K562 (cell line): ENCODE measurements around the gene ACTL10. TPM values are rescaled to one million over a fixed set of nuclear protein-coding genes. Genes with fewer than 3 reads are reported as not detected.
A peak's percentile ranks its signal among the peaks of the same experiment; 100 is the strongest.

ENCODE experiments used
- ETV5 ChIP-seq: sonication (generic); formaldehyde crosslinking; IDR thresholded peaks from 2 replicates; pipeline ENCODE4 v1.4.0; 2020; ENCODE audit warnings: low read depth, mild to moderate bottlenecking, missing genetic modification reagents
- JUNB ChIP-seq: fragments of 450-650 bp; formaldehyde crosslinking; conservative IDR thresholded peaks from 2 replicates; pipeline ENCODE4 v1.4.0; 2020; ENCODE audit warnings: mild to moderate bottlenecking
- NR2C1 ChIP-seq, 2 experiments: fragments of 450-650 bp; IDR thresholded peaks; 2 replicates each; pipeline ENCODE4 v1.6.1; 2017; ENCODE audit warnings: mild to moderate bottlenecking in 2 of 2, antibody characterized with exemption in 1 of 2, inconsistent platforms in 1 of 2, missing compliant biosample characterization in 1 of 2, missing genetic modification characterization in 1 of 2
- ZBTB7A ChIP-seq: IDR thresholded peaks from 2 replicates; pipeline ENCODE4 v1.6.1; 2011; ENCODE audit warnings: low read depth, mild to moderate bottlenecking, low read length, moderate library complexity, borderline replicate concordance; ENCODE audit not compliant: control insufficient read depth
- ZNF668 ChIP-seq: fragments of 250-450 bp; sonication (Bioruptor Pico); IDR thresholded peaks from 2 replicates; pipeline ENCODE4 v1.8.0; 2022; ENCODE audit warnings: mild to moderate bottlenecking, inconsistent platforms
- polyA plus RNA-seq, 8 experiments: library from polyadenylated mRNA; depleted of rRNA in 4 of 8; stranded (reverse) in 5 of 8; unstranded in 3 of 8; fragments of >200 nt; fragmentation: Nextera tagmentation in 2 of 8; fragmentation: Illumina TruSeq in 1 of 8; extraction: Ambion mirVana in 2 of 8; extraction: Trizol in 1 of 8; gene quantifications; 2 replicates each; pipeline versions ENCODE4 v1.2.1 to v1.2.3, GENCODE V29; 2011 to 2014; ENCODE audit warnings: inconsistent platforms in 1 of 8, missing spikeins in 1 of 8
- total RNA-seq, 7 experiments: library from RNA; depleted of rRNA in 6 of 7; stranded (reverse); fragments of >200 nt in 6 of 7; fragmentation: Illumina TruSeq in 2 of 7; extraction: Trizol in 2 of 7; gene quantifications; 2 replicates each; pipeline versions ENCODE4 v1.2.1 to v1.2.3, GENCODE V29; 2011 to 2021; ENCODE audit warnings: low replicate concordance in 1 of 7
- TF ChIP-seq, protein P1 (sequence below), 2 experiments: fragments of 450-650 bp in 1 of 2; sonication (generic) in 1 of 2; formaldehyde crosslinking in 1 of 2; IDR thresholded peaks; 2 replicates each; pipeline versions ENCODE4 v1.7.1 to v1.9.0; 2016 to 2022; ENCODE audit warnings: inconsistent platforms in 1 of 2, mild to moderate bottlenecking in 1 of 2, missing genetic modification reagents in 1 of 2
- TF ChIP-seq, protein P2 (sequence below): sonication (generic); formaldehyde crosslinking; IDR thresholded peaks from 2 replicates; pipeline ENCODE4 v1.8.0; 2023; ENCODE audit warnings: missing genetic modification reagents, mild to moderate bottlenecking, borderline replicate concordance
- TF ChIP-seq, protein P3 (sequence below), 2 experiments: fragments of 450-650 bp in 1 of 2; sonication (generic) in 1 of 2; formaldehyde crosslinking in 1 of 2; IDR thresholded peaks in 1 of 2; conservative IDR thresholded peaks in 1 of 2; 2 replicates each; pipeline versions ENCODE4 v1.6.1 to v1.8.1; 2016 to 2023; ENCODE audit warnings: mild to moderate bottlenecking in 2 of 2, moderate library complexity in 2 of 2, inconsistent platforms in 1 of 2, missing genetic modification reagents in 1 of 2

Gene ACTL10
- total and polyA plus RNA-seq, 9 of the 15 experiments (the other 6 are each of a cell fraction or from before 2014, with no cell fraction given): 0.07 to 0.14 TPM; not detected in 7

- TF ChIP-seq, protein P1, sequence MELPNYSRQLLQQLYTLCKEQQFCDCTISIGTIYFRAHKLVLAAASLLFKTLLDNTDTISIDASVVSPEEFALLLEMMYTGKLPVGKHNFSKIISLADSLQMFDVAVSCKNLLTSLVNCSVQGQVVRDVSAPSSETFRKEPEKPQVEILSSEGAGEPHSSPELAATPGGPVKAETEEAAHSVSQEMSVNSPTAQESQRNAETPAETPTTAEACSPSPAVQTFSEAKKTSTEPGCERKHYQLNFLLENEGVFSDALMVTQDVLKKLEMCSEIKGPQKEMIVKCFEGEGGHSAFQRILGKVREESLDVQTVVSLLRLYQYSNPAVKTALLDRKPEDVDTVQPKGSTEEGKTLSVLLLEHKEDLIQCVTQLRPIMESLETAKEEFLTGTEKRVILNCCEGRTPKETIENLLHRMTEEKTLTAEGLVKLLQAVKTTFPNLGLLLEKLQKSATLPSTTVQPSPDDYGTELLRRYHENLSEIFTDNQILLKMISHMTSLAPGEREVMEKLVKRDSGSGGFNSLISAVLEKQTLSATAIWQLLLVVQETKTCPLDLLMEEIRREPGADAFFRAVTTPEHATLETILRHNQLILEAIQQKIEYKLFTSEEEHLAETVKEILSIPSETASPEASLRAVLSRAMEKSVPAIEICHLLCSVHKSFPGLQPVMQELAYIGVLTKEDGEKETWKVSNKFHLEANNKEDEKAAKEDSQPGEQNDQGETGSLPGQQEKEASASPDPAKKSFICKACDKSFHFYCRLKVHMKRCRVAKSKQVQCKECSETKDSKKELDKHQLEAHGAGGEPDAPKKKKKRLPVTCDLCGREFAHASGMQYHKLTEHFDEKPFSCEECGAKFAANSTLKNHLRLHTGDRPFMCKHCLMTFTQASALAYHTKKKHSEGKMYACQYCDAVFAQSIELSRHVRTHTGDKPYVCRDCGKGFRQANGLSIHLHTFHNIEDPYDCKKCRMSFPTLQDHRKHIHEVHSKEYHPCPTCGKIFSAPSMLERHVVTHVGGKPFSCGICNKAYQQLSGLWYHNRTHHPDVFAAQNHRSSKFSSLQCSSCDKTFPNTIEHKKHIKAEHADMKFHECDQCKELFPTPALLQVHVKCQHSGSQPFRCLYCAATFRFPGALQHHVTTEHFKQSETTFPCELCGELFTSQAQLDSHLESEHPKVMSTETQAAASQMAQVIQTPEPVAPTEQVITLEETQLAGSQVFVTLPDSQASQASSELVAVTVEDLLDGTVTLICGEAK (IDR thresholded peaks at IDR 0.05): peak; percentile 18; the same call in 1 of the 2 replicates
- TF ChIP-seq, protein P1 (CRISPR knock-in tag; IDR thresholded peaks at IDR 0.05): no peak
- TF ChIP-seq NR2C1 (IDR thresholded peaks at IDR 0.05): no peak
- no peak for TF ChIP-seq NR2C1 (tag; IDR thresholded peaks at IDR 0.05)
- 0 out of 2 replicates have a peak, but pooled peaks have one; percentile 14 for TF ChIP-seq ETV5
- TF ChIP-seq, protein P2, sequence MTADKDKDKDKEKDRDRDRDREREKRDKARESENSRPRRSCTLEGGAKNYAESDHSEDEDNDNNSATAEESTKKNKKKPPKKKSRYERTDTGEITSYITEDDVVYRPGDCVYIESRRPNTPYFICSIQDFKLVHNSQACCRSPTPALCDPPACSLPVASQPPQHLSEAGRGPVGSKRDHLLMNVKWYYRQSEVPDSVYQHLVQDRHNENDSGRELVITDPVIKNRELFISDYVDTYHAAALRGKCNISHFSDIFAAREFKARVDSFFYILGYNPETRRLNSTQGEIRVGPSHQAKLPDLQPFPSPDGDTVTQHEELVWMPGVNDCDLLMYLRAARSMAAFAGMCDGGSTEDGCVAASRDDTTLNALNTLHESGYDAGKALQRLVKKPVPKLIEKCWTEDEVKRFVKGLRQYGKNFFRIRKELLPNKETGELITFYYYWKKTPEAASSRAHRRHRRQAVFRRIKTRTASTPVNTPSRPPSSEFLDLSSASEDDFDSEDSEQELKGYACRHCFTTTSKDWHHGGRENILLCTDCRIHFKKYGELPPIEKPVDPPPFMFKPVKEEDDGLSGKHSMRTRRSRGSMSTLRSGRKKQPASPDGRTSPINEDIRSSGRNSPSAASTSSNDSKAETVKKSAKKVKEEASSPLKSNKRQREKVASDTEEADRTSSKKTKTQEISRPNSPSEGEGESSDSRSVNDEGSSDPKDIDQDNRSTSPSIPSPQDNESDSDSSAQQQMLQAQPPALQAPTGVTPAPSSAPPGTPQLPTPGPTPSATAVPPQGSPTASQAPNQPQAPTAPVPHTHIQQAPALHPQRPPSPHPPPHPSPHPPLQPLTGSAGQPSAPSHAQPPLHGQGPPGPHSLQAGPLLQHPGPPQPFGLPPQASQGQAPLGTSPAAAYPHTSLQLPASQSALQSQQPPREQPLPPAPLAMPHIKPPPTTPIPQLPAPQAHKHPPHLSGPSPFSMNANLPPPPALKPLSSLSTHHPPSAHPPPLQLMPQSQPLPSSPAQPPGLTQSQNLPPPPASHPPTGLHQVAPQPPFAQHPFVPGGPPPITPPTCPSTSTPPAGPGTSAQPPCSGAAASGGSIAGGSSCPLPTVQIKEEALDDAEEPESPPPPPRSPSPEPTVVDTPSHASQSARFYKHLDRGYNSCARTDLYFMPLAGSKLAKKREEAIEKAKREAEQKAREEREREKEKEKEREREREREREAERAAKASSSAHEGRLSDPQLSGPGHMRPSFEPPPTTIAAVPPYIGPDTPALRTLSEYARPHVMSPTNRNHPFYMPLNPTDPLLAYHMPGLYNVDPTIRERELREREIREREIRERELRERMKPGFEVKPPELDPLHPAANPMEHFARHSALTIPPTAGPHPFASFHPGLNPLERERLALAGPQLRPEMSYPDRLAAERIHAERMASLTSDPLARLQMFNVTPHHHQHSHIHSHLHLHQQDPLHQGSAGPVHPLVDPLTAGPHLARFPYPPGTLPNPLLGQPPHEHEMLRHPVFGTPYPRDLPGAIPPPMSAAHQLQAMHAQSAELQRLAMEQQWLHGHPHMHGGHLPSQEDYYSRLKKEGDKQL (CRISPR knock-in tag): no peak
- TF ChIP-seq, protein P3, sequence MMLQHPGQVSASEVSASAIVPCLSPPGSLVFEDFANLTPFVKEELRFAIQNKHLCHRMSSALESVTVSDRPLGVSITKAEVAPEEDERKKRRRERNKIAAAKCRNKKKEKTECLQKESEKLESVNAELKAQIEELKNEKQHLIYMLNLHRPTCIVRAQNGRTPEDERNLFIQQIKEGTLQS (IDR thresholded peaks at IDR 0.05): peak; percentile 39; the same call in 1 of the 2 replicates
- TF ChIP-seq, protein P3 (CRISPR knock-in tag; conservative IDR thresholded peaks at IDR 0.05): no peak
- TF ChIP-seq JUNB (CRISPR knock-in tag): no peak
- TF ChIP-seq ZNF668 (CRISPR knock-in tag): no peak
- peak; percentile 81; the same call in 1 of the 2 replicates for TF ChIP-seq ZBTB7A
Observed at GRCh38 chr20:33673410-33674293, 6.9 kb downstream of the ACTL10 start (continued).
